HG02970 (cell line): ENCODE measurements around the gene IFITM10.
A peak's percentile ranks its signal among the peaks of the same experiment; 100 is the strongest.
"Not testable (repeated sequence)": the region's sequence is repeated elsewhere in the genome, so short reads cannot be mapped to it uniquely, and the experiment has no call there.

Source experiments
- ATAC-seq: cut with Tn5 transposase; IDR thresholded peaks from one replicate; pipeline ENCODE4 v1.9.1; 2021; ENCODE audit warnings: mild to moderate bottlenecking, moderate library complexity, moderate number of reproducible peaks; ENCODE audit not compliant: unreplicated experiment, low FRiP score

Gene IFITM10

GRCh38 chr11:1694064-1694845 lies 56.1 kb downstream of the IFITM10 start:
- peak; percentile 53 for ATAC-seq

- no peak for ATAC-seq
Observed at GRCh38 chr11:1693327-1694063, 56.9 kb downstream of the IFITM10 start.

GRCh38 chr11:1692708-1693326 lies 57.6 kb downstream of the IFITM10 start:
- no peak for ATAC-seq

GRCh38 chr11:1691878-1692707 lies 58.3 kb downstream of the IFITM10 start:
- ATAC-seq: no peak

GRCh38 chr11:1691026-1691877 lies 59.1 kb downstream of the IFITM10 start:
- ATAC-seq: no peak

- ATAC-seq: no peak
Observed at GRCh38 chr11:1690167-1691025, 60.0 kb downstream of the IFITM10 start.

- not testable (repeated sequence) for ATAC-seq
Observed at GRCh38 chr11:1689250-1690166, 60.9 kb downstream of the IFITM10 start.

- not testable (repeated sequence) for ATAC-seq
Observed at GRCh38 chr11:1688336-1688947, 62.0 kb downstream of the IFITM10 start.

GRCh38 chr11:1686220-1686619 lies 64.2 kb downstream of the IFITM10 start:
- not testable (repeated sequence) for ATAC-seq

GRCh38 chr11:1684886-1685874 lies 65.2 kb downstream of the IFITM10 start:
- not testable (repeated sequence) for ATAC-seq

- ATAC-seq: not testable (repeated sequence)
Observed at GRCh38 chr11:1683904-1684572, 66.4 kb downstream of the IFITM10 start.

GRCh38 chr11:1683216-1683615 lies 67.2 kb downstream of the IFITM10 start:
- ATAC-seq: not testable (repeated sequence)
